Measurements from ENCODE around the gene TTYH3. TPM values are rescaled to one million over a fixed set of nuclear protein-coding genes. Genes with fewer than 3 reads are reported as not detected.

TTYH3 gene
- total and polyA plus RNA-seq, 9 donors, result 5.6 to 34.4 (median 22.0) TPM

GRCh38 chr7:2657208-2657607, 25.4 kb downstream of the TTYH3 start:
- Histone ChIP-seq H3K4me3 (no peak overlapping the region), H3K27ac (no peak overlapping the region), H3K4me1 (ENCODE audit: insufficient read depth) (no peaks in the 10 kb centered on the region), H3K9me3 (no peaks in the 10 kb centered on the region), H3K27me3 (no peaks in the 10 kb centered on the region), H3K36me3 (no peaks in the 10 kb centered on the region)
- no peak for DNase-seq
- TF ChIP-seq, protein P1, sequence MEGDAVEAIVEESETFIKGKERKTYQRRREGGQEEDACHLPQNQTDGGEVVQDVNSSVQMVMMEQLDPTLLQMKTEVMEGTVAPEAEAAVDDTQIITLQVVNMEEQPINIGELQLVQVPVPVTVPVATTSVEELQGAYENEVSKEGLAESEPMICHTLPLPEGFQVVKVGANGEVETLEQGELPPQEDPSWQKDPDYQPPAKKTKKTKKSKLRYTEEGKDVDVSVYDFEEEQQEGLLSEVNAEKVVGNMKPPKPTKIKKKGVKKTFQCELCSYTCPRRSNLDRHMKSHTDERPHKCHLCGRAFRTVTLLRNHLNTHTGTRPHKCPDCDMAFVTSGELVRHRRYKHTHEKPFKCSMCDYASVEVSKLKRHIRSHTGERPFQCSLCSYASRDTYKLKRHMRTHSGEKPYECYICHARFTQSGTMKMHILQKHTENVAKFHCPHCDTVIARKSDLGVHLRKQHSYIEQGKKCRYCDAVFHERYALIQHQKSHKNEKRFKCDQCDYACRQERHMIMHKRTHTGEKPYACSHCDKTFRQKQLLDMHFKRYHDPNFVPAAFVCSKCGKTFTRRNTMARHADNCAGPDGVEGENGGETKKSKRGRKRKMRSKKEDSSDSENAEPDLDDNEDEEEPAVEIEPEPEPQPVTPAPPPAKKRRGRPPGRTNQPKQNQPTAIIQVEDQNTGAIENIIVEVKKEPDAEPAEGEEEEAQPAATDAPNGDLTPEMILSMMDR (IDR thresholded peaks at IDR 0.05), result no peak
- TF ChIP-seq POLR2A (IDR thresholded peaks at IDR 0.05) (no peak), EP300 (IDR thresholded peaks at IDR 0.05) (no peak)
- intact Hi-C loops (cut with DNase I), result no loop called here
- 43 to 95% (median 70%) methylated on average over 2 of the region's 2 CpGs for WGBS, 3 donors

DNA sequence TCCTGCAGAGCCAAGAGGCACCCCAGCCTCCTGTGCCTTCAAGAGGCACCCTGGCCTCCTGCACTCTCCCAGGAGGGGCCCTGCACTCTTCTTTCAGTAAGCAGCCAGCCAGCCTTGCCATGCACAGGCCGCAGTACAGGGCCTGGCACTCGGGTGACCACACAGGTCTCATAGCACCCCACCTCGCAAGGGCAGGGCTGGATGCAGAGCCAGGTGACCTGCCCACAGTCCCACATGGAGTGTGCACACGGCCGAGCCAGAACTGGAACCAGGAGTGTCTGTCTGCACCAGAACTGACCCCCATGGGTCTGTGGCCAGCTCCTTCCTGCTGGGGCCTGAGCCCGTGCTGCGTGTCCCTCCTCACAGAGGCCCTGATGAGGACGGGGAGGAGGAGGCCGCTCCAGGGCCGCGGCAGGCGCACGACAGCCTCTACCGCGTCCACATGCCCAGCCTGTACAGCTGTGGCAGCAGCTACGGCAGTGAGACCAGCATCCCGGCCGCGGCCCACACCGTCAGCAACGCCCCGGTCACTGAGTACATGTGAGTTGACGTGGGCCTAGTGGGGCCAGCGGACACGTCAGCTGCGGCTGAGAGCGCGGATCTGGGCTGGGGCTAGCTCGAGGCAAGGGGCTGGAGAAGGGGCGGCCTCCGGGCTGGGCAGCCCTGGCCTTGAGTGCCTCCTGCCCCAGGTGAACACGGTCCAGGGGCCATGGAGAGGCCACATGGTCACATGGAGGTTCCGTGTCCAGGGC, 26.3 kb downstream of the TTYH3 start:
- peak in 1 of 5 donors; percentile 27 for DNase-seq
- no peaks in the 10 kb centered on the region for H3K36me3 ChIP-seq
- intact Hi-C loops (cut with DNase I), result no loop called here

DNA sequence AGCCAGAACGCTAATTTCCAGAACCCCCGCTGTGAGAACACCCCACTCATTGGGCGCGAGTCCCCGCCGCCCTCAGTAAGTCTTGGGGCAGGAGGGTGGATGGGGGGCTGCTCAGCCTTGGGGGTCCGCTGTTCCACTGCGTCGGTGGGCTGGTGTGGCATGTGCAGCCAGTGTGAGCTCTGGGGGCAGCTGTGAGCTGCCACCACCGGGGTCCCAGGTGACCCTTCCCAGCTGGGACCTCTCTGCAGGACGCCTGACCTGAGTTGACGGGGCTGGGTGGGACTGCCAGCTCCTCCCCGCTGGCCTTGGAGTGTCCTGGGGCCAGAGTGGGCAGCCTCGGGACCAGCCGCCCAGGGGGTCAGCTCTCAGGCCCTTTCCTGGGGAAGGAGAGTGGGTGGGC, 27.2 kb downstream of the TTYH3 start:
- Histone ChIP-seq H3K27me3 (no peaks in the 10 kb centered on the region), H3K4me1 (ENCODE audit: insufficient read depth) (peaks cover 12% of the 10 kb centered on the region), H3K4me3 (no peak overlapping the region), H3K9me3 (no peaks in the 10 kb centered on the region), H3K27ac (no peak overlapping the region), H3K36me3 (no peaks in the 10 kb centered on the region)
- no peak for DNase-seq
- intact Hi-C loops (cut with DNase I), result no loop called here
- WGBS, 3 donors, result 84 to 87% (median 87%) methylated on average over 8 to 15 of the region's 15 CpGs
- TF ChIP-seq EP300 (IDR thresholded peaks at IDR 0.05) (no peak), POLR2A (IDR thresholded peaks at IDR 0.05) (no peak)
- TF ChIP-seq, protein P1 (IDR thresholded peaks at IDR 0.05), result no peak

More for the DNA sequence above, 26.3 kb downstream of the TTYH3 start:
- WGBS, 3 donors, result 88 to 92% (median 91%) methylated on average over 31 to 33 of the region's 33 CpGs
- TF ChIP-seq POLR2A (IDR thresholded peaks at IDR 0.05) (no peak), EP300 (IDR thresholded peaks at IDR 0.05) (no peak)
- TF ChIP-seq, protein P1 (IDR thresholded peaks at IDR 0.05), result no peak
- Histone ChIP-seq H3K27ac (no peak overlapping the region), H3K4me3 (no peak overlapping the region), H3K9me3 (no peaks in the 10 kb centered on the region), H3K4me1 (ENCODE audit: insufficient read depth) (peaks cover 4% of the 10 kb centered on the region), H3K27me3 (no peaks in the 10 kb centered on the region)

- peak in 1 of 5 donors; percentile 18 for DNase-seq
- Histone ChIP-seq H3K4me1 (ENCODE audit: insufficient read depth) (peaks cover 12% of the 10 kb centered on the region), H3K9me3 (no peaks in the 10 kb centered on the region), H3K27ac (no peak overlapping the region), H3K4me3 (no peak overlapping the region), H3K36me3 (no peaks in the 10 kb centered on the region), H3K27me3 (no peaks in the 10 kb centered on the region)
- 89 to 91% (median 90%) methylated on average over 36 of the region's 36 CpGs for WGBS, 3 donors
- intact Hi-C loops (cut with DNase I), result no loop called here
- TF ChIP-seq POLR2A (IDR thresholded peaks at IDR 0.05), result no peak
- no peak for TF ChIP-seq EP300 (IDR thresholded peaks at IDR 0.05)
- TF ChIP-seq, protein P1 (IDR thresholded peaks at IDR 0.05), result no peak
Measured at GRCh38 chr7:2659556-2660358, 28.0 kb downstream of the TTYH3 start.

Data from ovary (tissue), 9 donors.